GM23338 (cell line): Measurements from ENCODE around the gene RAD51B. TPM values are rescaled to one million over a fixed set of nuclear protein-coding genes. Genes with fewer than 3 reads are reported as not detected.

Experiments
- ATAC-seq: fragments of 200-7000 bp; cut with Tn5 transposase; 3 replicates; pipeline ENCODE4 v1.9.1; 2020
- DNase-seq: peaks from one replicate; pipeline ENCODE4 v3.0.0-alpha.2; 2015; ENCODE audit warnings: low spot score
- H2AFZ ChIP-seq: fragments of 200-600 bp; sonication (generic); 2 replicates; pipeline ENCODE4 v1.8.0; 2016; ENCODE audit warnings: antibody characterized with exemption, mild to moderate bottlenecking, moderate library complexity
- H3F3A ChIP-seq: fragments of 200-600 bp; sonication (generic); replicated peaks from 2 replicates; pipeline ENCODE4 v1.8.0; 2017; ENCODE audit warnings: antibody characterized with exemption, mixed run types, low read depth
- H3K27ac ChIP-seq: fragments of 200-600 bp; sonication (generic); 2 replicates; pipeline ENCODE4 v1.6.1; 2016; ENCODE audit warnings: low read depth
- H3K27me3 ChIP-seq: fragments of 200-600 bp; sonication (generic); 2 replicates; pipeline ENCODE4 v1.8.0; 2016; ENCODE audit warnings: mild to moderate bottlenecking, mixed run types, moderate library complexity; ENCODE audit not compliant: insufficient read depth
- H3K36me3 ChIP-seq: fragments of 200-600 bp; sonication (generic); 2 replicates; pipeline ENCODE4 v1.8.0; 2016; ENCODE audit warnings: mild to moderate bottlenecking; ENCODE audit not compliant: insufficient read depth
- H3K4me1 ChIP-seq: fragments of 200-600 bp; sonication (generic); 2 replicates; pipeline ENCODE4 v1.8.0; 2016; ENCODE audit warnings: mild to moderate bottlenecking, moderate library complexity; ENCODE audit not compliant: insufficient read depth
- H3K4me2 ChIP-seq: fragments of 200-600 bp; sonication (generic); 2 replicates; pipeline ENCODE4 v1.7.1; 2017; ENCODE audit warnings: mixed run types
- H3K4me3 ChIP-seq: fragments of 200-600 bp; sonication (generic); 2 replicates; pipeline ENCODE4 v1.6.1; 2016; ENCODE audit warnings: mixed run types
- H3K79me2 ChIP-seq: fragments of 200-600 bp; sonication (generic); replicated peaks from 2 replicates; pipeline ENCODE4 v1.8.0; 2017; ENCODE audit warnings: mild to moderate bottlenecking; ENCODE audit not compliant: insufficient read depth
- H3K9me2 ChIP-seq: fragments of 200-600 bp; sonication (generic); 2 replicates; pipeline ENCODE4 v1.8.0; 2017; ENCODE audit not compliant: insufficient read depth
- H4K20me1 ChIP-seq: fragments of 200-600 bp; sonication (generic); replicated peaks from 2 replicates; pipeline ENCODE4 v1.8.0; 2017; ENCODE audit warnings: mild to moderate bottlenecking; ENCODE audit not compliant: insufficient read depth
- H3K27ac Mint-ChIP-seq: 2 replicates; pipeline ENCODE4 v1.8.0; 2020; ENCODE audit warnings: inconsistent platforms, mild to moderate bottlenecking, moderate library complexity, mixed read lengths
- H3K27me3 Mint-ChIP-seq: 3 replicates; pipeline ENCODE4 v1.8.0; 2022; ENCODE audit warnings: low read depth, mild to moderate bottlenecking, moderate library complexity, mixed read lengths, inconsistent platforms; ENCODE audit not compliant: insufficient read depth, poor library complexity
- H3K36me3 Mint-ChIP-seq: 3 replicates; pipeline ENCODE4 v1.8.0; 2021; ENCODE audit warnings: low read depth, mild to moderate bottlenecking, inconsistent platforms, moderate library complexity, mixed read lengths
- H3K4me1 Mint-ChIP-seq: 3 replicates; pipeline ENCODE4 v1.8.0; 2020; ENCODE audit warnings: mild to moderate bottlenecking, inconsistent platforms, mixed read lengths
- H3K4me3 Mint-ChIP-seq: 3 replicates; pipeline ENCODE4 v1.8.0; 2021; ENCODE audit warnings: moderate library complexity, mild to moderate bottlenecking, inconsistent platforms, mixed read lengths
- H3K9me3 Mint-ChIP-seq: 3 replicates; pipeline ENCODE4 v1.8.0; 2020; ENCODE audit warnings: moderate library complexity, mild to moderate bottlenecking, inconsistent platforms, mixed read lengths
- CREB1 ChIP-seq: fragments of 250-450 bp; sonication (Bioruptor Pico); IDR thresholded peaks from 2 replicates; pipeline ENCODE4 v1.5.0; 2020; ENCODE audit warnings: low read depth, mild to moderate bottlenecking, moderate library complexity
- CTCF ChIP-seq, 2 experiments: fragments of 200-600 bp in 1 of 2; sonication (generic) in 1 of 2; conservative IDR thresholded peaks; 2 replicates each; pipeline versions ENCODE4 v1.5.1 to v1.6.1; 2016 to 2017; ENCODE audit warnings: antibody characterized with exemption in 2 of 2, low read depth in 2 of 2, mild to moderate bottlenecking in 2 of 2, moderate library complexity in 1 of 2
- ETS1 ChIP-seq: IDR thresholded peaks from 2 replicates; pipeline ENCODE4 v1.6.1; 2016; ENCODE audit warnings: antibody characterized with exemption
- EZH2 ChIP-seq: fragments of 200-600 bp; sonication (generic); IDR thresholded peaks from one replicate; pipeline ENCODE4 v1.8.0; 2017; ENCODE audit warnings: antibody characterized with exemption, mild to moderate bottlenecking, low read depth; ENCODE audit not compliant: unreplicated experiment
- EZH2phosphoT487 ChIP-seq: fragments of 200-600 bp; sonication (generic); IDR thresholded peaks from one replicate; pipeline ENCODE4 v1.8.1; 2018; ENCODE audit warnings: antibody characterized with exemption; ENCODE audit not compliant: unreplicated experiment
- JUNB ChIP-seq: IDR thresholded peaks from one replicate; pipeline ENCODE4 v1.6.1; 2016; ENCODE audit warnings: antibody characterized with exemption; ENCODE audit not compliant: unreplicated experiment
- NANOG ChIP-seq: IDR thresholded peaks from 2 replicates; pipeline ENCODE4 v1.6.1; 2016; ENCODE audit warnings: antibody characterized with exemption, borderline replicate concordance
- POLR2AphosphoS5 ChIP-seq: IDR thresholded peaks from 2 replicates; pipeline ENCODE4 v1.6.1; 2016; ENCODE audit warnings: antibody characterized with exemption, low read depth
- REST ChIP-seq: IDR thresholded peaks from one replicate; pipeline ENCODE4 v1.6.1; 2018; ENCODE audit warnings: antibody characterized with exemption; ENCODE audit not compliant: unreplicated experiment
- STAT1 ChIP-seq: IDR thresholded peaks from one replicate; pipeline ENCODE4 v1.6.1; 2016; ENCODE audit warnings: antibody characterized with exemption; ENCODE audit not compliant: unreplicated experiment
- ZNF114 ChIP-seq: fragments of 250-450 bp; sonication (Bioruptor Pico); IDR thresholded peaks from 2 replicates; pipeline ENCODE4 v1.5.0; 2020; ENCODE audit warnings: mild to moderate bottlenecking, moderate library complexity
- ZNF331 ChIP-seq: fragments of 250-450 bp; sonication (Bioruptor Pico); IDR thresholded peaks from 2 replicates; pipeline ENCODE4 v1.5.0; 2020; ENCODE audit warnings: low read depth, mild to moderate bottlenecking, moderate library complexity
- polyA plus RNA-seq: library from polyadenylated mRNA; unstranded; fragments of >200 nt; fragmentation: Nextera tagmentation; extraction: Ambion mirVana; gene quantifications from 2 replicates; pipeline ENCODE4 v1.2.1, GENCODE V29; 2016
- total RNA-seq: library from RNA; depleted of rRNA; stranded (reverse); fragments of >200 nt; shearing (Covaris generic); gene quantifications from 2 replicates; pipeline ENCODE4 v1.2.3, GENCODE V29; 2014

RAD51B gene
- total and polyA plus RNA-seq, 2 experiments from 2014 or later, result 15.7 to 29.1 TPM

GRCh38 chr14:68244262-68244980 lies 424.8 kb downstream of the RAD51B start (continued):
- TF ChIP-seq POLR2AphosphoS5, result no peak
- no peak for TF ChIP-seq ETS1
- TF ChIP-seq EZH2phosphoT487, result no peak
- TF ChIP-seq REST, result no peak

GRCh38 chr14:68245146-68246073 lies 425.8 kb downstream of the RAD51B start:
- Mint-ChIP-seq H3K4me1 (peaks cover 55% of the 10 kb centered on the region), H3K27me3 (peaks cover 2% of the 10 kb centered on the region), H3K4me3 (no peak overlapping the region), H3K36me3 (no peaks in the 10 kb centered on the region), H3K27ac (no peak overlapping the region), H3K9me3 (no peaks in the 10 kb centered on the region)
- H3K4me2 ChIP-seq, result no peak overlapping the region
- no peaks in the 10 kb centered on the region for H3K79me2 ChIP-seq
- no peaks in the 10 kb centered on the region for H4K20me1 ChIP-seq
- no peaks in the 10 kb centered on the region for H3K36me3 ChIP-seq
- H3K4me3 ChIP-seq, result no peak overlapping the region
- H3K4me1 ChIP-seq, result peaks cover 39% of the 10 kb centered on the region
- ATAC-seq (no peak), DNase-seq (no peak)
- no peak overlapping the region for H2AFZ ChIP-seq
- no peaks in the 10 kb centered on the region for H3F3A ChIP-seq
- H3K9me2 ChIP-seq, result no peaks in the 10 kb centered on the region
- H3K27me3 ChIP-seq, result no peaks in the 10 kb centered on the region
- H3K27ac ChIP-seq, result no peak overlapping the region
- TF ChIP-seq REST, result no peak
- TF ChIP-seq ZNF331 (CRISPR knock-in tag), result no peak
- TF ChIP-seq ETS1, result no peak
- TF ChIP-seq CREB1 (CRISPR knock-in tag), result no peak
- TF ChIP-seq STAT1, result no peak
- no peak for TF ChIP-seq EZH2
- TF ChIP-seq EZH2phosphoT487, result no peak
- TF ChIP-seq CTCF (conservative IDR thresholded peaks at IDR 0.05; ENCODE audit: low read depth in 2 of 2), result no peak
- no peak for TF ChIP-seq JUNB
- TF ChIP-seq NANOG, result no peak
- no peak for TF ChIP-seq POLR2AphosphoS5
- TF ChIP-seq ZNF114, result no peak
